SK-N-DZ (cell line): Measurements from ENCODE around the gene SS18L1.

Source experiments
- DNase-seq: peaks from one replicate; pipeline ENCODE4 v3.0.0-alpha.2; 2015; ENCODE audit warnings: low spot score

The SS18L1 gene

DNA sequence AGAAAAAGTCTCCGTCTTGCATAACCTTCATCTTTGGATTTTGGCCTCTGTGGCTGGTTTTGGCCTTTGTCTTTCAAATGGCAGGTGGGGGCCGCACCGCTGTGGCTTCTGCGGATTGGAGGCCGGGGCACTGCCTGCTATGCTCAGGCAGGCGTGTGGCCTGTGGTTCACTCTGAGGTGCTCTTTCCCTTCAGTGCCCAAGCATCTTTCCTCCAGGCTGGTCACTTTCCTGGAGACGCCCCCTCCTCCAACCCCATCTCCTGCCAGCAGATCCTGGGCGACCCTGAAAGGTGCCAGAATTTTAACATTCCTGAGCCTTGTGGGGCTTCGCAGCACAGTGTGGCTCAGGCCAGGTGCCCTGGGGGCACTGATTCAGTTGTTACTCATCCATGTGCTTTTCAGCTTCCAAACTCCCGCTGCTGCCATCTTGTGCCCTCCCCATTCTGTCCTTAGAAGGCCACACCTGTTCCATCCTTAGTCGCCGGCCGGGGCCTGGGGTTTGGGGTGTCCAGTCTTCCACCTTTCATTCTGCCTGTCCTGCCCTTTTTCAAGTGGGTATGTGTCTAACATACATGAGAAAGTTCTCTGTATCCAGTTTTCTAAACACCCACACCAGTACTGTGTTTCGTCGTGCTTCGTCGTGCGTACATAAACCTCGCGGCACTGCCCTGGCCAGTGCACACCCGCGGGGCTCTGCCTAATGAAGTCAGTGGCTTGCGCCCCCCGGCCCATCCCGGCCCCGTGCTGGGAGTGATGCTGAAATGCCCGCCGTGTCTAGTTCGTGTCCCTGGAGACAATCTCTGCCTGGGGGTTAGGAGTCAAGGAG, 12.1 kb downstream of the SS18L1 start:
- DNase-seq: no peak

DNA sequence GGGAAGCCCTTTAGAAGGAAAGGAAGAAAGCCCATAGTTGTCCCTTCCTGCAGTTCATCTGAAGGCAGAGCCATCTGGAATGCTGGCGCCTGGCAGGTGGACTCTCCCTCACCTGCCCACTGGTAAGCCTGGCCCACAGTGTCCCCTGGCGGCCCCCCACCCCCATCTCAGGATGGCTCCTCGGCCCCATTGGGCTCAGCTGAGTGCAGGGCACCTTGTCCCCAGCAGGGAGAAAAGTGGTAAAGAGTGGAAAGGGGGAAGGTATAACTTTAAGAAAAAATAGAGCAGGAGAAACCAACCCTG, 12.6 kb downstream of the SS18L1 start:
- no peak for DNase-seq

DNA sequence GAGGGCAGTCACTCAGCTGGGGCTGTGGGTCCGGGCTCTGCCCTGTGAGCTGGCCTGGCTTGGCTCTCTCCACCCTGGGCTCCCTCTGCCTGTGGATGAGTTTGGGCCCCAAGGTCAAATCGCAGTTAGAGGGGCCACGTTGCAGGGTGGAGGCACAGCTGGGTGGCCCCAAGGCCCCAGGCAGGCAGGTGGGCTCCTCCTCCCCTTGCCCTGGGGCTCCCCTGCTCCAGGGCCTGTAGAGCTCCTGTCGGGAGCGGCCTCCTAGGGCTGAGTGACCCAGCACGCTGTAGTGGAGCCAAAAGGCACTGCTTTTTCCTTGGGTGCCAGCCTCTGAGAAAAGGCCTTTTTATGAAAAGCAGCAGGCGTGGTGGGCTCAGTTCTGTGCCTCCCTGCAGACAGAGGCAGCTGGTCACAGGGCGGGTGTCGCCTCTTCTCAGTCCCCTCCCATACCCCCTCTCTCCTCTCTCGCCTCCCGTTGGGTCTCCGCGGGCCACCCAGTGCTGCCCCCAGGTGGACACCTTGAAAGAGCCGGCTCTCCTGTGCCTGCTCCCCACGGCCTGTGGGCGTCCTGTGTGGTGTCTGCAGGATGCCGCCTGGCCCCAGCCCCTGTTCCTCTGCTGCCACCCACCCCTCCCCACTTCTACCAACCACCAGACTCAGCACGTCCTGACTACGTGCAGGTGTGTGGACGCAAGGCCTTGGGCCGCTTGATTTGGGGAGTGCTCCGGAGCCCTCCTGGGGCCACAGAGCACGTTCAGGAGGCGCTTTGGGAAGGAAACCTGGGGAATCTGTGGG, 13.2 kb downstream of the SS18L1 start:
- peak; percentile 86 for DNase-seq

DNA sequence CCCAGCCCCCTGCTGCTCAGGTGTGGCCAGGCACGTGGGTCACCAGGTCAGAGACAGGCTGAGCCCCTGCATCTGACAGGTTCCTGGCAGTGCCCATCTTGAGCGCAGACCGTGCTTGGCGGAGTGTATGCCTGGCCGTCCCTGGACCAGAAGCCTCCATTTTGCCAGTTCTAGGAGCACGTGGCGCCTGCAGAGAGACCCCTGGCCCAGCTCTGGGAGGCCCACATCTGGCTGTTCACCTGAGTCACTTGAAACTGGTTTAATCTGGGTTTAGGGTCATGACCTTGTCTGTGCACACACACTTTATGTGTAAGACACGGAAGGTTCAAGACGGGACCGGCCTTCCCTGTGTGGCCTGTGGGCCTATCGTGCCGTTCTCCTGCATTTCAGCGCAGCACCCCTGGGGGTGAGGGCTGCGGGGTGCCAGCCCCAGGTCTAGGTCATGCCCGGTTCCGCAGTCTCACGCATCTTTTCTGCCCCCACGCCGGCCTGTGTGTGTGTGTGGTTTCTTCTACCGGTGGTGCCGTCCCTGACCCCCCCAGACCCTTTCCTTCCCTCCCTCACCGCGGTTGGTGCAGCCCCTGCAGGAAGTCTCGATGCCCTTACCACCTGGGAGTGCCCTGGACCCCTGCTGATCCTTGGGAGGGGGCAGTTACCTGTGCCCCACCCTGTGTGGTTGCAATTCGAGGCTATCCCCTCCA, 14.0 kb downstream of the SS18L1 start:
- DNase-seq: no peak

DNA sequence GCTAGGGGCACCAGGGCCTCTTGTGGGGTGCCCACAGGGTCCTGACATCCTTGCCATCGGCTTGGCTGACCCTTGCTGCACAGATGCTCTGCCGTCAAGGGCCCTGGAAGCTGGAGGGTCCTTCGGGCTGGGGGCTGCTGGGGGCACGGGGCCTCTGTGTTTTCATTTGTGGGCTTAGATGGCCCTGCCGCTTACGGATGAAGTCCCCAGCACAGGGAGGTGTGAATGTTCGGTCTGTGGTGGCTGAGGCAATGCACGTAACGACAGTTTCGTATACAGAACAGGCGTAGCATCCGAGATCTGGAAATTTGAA, 14.5 kb downstream of the SS18L1 start:
- no peak for DNase-seq

DNA sequence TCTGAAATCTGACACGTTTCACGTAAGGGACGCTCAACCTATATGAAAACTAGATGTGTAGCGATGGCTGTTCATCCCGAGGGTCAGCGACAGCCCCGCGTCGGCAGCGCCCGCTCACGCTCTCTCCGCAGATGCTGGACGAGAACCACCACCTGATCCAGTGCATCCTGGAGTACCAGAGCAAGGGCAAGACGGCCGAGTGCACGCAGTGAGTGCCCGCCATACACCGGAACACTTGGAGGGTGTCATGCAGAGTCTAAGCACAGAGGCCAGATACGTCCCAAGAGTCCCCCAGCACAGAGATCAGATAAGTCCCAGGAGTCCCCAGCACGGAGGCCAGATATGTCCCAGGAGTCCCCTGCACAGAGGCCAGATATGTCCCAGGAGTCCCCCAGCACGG, 15.0 kb downstream of the SS18L1 start:
- DNase-seq: no peak

DNA sequence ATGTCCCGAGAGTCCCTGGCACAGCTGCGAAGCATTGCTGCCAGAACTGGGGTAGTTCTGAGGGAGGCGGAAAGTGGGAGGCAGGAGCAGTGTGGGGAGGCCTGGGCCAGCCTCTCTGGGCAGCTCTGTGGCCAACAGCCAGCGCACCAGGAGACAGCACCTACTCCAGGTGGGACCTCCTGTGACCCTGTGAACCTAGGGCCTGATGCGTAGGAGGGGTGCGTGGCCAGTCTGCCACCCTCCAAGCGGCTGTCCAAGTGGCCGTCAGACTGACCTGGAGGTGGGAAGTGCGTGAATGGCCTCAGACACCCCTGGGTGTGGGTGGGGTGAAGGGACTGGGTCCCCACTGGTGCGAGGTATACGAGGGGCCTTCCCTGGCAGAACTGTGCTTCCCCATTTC, 15.5 kb downstream of the SS18L1 start:
- DNase-seq: no peak

DNA sequence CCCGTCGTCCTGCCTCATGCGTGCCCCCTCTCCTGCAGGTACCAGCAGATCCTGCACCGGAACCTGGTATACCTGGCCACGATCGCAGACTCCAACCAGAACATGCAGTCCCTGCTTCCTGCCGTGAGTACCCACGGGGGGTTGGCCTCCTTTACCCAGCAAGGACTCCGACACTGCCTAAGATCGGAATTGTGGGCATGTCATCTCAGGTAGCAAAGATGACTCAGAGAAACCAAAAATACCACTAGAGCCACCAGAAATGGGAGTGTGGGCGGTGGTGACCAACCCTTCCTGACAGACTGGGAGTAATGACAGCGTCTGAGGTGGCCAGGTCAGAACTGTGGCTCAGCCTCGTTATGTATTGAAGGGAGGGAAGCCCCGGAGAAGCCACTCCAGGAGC, 16.3 kb downstream of the SS18L1 start:
- DNase-seq: no peak

DNA sequence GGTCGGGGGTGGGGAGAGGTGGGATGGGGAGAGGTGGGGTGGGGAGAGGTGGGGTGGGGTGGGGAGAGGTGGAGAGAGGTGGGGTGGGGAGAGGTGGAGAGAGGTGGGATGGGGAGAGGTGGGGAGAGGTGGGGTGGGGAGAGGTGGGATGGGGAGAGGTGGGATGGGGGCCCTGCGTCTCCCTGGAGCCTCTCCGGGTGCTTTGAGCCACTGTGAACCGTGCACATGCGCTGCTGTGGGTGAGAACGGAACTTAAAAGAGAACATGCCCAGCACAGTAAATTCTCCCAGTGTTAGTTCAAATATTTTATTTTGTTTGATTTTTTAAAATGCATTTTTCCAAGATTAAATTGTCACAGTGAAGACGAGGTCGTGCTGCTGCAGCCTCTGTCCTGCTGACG, 16.7 kb downstream of the SS18L1 start:
- no peak for DNase-seq

DNA sequence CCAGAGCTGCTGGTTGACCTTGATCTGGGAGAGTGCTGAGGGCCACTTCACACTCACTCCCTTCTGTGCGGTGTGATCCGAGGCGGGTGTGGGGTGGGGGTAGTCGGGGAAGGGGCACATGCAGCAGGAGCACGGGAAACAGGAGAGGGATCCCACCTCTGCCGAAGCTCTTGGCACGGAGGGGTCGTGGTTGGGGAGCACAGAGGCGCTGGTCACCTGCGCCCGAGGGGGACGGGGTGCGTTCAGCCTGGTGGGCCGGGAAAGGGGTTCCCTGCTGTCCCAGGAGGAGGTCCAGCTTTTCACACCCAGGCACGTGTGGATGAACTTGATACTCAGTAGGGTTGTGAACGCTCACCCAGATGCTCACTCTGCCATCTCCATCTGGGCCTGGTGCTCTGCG, 17.3 kb downstream of the SS18L1 start:
- no peak for DNase-seq

DNA sequence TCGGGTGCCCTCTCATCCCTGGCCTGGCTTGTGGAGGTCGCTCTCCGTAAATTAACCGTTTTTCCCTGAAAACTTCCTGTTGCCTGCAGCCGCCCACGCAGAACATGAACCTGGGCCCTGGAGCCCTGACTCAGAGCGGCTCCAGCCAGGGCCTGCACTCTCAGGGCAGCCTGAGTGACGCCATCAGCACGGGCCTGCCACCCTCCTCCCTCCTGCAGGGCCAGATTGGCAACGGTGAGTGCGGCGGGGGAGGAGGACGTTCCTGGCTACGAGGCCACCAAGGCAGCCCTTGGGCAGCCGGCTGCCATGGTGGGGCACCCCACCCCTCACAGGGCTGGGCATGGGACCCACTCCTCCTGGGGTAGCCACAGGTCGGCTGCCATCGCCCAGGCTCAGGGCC, 17.8 kb downstream of the SS18L1 start:
- DNase-seq: no peak

DNA sequence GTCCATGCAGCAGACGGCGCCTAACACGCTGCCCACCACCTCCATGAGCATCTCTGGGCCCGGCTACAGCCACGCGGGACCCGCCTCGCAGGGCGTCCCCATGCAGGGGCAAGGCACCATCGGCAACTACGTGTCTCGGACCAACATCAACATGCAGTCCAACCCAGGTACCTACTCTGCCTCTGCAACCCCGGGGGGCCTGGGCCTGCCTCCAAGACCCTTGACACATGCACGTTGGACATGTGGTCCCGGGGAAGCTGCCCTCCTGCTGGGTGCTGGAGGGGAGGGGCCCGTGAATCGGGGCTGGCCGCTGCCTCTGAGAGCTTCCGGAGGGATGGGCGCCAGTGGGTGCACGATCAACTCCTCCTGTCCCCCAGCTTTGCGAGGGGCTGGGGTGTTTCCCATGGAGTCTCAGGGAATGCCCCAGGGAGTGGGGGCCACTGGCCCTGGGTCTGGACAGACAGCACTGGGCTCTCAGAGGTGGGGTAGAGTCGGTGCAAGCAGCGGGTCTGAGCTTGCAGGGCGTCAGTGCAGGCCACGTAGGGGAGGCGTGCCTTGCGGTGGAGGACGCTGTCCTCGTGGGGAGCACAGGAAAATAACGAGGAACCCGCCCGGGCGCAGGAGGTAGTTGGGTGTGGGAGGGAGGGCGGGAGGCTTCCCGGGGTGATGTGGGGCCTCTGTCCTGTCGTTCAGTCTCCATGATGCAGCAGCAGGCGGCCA, 19.4 kb downstream of the SS18L1 start:
- no peak for DNase-seq

DNA sequence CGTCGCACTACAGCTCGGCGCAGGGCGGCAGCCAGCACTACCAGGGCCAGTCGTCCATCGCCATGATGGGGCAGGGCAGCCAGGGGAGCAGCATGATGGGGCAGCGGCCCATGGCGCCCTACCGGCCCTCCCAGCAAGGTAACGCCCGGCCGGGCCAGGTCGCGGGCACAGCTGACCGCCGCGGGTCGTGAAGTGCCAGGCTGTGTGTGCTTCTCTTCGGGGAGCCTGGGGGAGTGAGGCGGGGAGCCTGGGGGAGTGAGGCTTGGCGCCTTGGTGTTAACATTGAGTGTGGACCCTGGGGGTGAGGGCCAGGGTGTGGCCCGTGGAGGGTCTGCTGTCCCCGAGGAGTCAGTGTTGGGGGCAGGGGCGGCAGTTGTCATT, 19.9 kb downstream of the SS18L1 start:
- no peak for DNase-seq

DNA sequence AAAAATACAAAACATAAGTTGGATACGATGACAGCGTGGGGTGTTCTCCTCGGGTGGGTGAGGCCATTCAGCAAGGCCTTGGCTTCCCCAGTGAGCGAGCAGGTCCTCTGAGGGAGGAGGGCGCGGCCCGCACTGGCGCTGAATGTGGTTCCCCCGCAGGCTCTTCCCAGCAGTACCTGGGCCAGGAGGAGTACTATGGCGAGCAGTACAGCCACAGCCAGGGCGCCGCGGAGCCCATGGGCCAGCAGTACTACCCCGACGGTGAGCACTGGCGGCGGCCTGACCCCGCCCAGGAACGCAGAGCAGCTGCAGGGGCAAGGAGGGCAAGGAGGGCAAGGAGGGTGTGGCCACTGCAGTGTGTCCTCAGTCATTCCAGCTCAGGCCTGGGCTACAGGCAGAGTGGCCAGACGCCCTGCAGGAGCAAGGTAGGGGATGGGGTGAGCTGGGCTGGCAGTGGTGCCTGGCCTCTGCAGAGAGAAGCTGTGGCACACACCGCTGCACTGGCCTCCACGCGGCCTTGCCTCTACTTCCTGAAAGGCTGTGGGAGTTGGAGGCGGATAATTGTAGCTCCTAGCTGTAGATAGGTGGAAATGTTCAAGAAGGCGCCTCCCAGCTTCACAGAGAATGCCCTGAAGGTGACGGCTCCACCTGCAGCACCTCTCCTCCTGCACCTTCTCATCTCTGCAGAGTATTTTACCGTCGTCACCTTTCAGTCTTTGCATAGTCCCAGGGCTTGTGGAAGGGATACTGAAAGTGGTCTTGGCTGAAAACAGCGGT, 20.6 kb downstream of the SS18L1 start:
- DNase-seq: no peak

DNA sequence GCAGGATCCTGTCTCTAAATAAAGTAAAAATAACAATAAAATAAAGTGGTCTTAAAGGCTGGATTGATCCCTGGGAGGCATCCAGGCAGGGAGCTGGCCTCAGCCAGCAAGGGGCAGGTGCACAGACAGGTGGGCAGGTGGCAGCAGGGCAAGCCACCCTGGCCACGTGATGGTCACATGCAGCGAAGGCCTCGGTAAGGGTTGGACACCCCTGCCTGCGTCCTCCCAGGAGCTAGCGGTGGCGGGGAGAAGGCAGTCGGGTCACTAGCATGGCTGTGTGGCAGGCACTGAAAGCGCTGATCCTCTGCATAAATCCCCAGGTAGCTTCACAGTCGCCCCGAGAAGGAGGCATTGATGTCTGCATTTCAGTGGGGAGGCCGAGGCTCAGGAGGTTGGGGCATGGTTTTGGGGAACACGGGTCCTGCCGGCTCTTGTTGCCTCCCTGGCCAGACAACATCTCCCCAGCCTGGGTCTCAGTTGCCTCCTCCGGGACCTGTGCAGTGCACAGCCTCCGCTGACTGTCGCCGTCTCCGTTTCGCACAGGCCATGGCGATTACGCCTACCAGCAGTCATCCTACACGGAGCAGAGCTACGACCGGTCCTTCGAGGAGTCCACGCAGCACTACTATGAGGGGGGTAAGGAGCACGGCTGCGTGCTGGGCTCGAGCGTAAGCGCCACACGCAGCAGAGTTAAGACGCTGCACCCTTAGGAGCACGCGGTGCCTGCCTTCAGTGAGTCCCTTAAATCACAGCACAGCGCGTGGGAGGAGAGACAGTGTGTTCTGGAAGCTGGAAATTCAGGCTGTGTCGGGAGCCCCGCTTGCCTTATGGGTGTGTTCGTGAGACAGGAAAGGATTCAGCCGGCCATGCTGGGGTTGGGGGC, 21.6 kb downstream of the SS18L1 start:
- DNase-seq: no peak

DNA sequence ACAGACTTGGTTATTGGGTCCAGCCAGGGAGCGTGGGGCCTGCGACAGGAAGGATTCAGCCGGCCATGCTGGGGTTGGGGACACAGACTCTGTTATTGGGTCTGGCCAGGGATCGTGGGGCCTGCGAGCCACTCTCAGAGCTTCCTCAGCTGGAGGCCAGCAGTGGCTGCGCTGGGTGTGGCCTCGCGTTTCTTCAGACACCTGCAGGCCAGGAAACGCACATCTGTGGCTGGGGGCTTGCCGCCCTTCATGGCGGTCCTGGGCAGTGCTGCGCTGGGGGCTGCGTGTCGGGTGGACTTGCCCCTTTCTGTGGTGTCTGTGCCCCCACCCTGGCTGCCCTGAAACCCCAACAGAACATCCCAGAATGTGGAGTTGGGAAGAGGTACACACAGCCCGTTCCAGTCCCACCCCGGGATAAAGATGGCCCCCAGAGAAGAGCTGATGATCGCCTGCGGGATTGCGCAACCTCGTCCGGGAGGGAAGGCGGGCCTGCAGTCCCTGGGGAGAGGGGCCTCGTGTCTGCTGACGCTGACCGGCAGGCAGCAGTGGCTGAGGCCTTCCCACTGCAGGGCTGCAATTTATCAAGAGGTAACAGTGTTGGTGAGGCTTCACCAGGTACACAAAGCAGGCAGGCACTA, 22.3 kb downstream of the SS18L1 start:
- peak; percentile 85 for DNase-seq

DNA sequence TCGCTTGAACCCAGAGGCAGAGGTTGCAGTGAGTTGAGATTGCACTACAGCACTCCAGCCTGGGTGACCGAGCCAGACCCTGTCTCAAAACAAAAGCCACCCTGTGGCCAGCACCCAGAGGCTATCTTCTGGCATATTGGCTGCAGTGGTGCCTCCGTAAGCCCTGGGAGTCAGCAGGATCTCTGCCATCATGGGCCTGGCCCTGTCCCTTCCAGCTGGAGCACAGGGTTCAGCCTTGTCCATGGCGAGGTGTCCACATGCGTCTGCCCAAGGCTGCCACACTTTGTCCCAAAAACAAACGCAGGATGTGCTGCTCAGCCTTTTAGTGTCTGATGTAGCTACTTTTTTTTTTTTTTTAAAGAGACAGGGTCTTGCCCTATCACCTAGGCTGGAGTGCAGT, 23.9 kb downstream of the SS18L1 start:
- DNase-seq: no peak

DNA sequence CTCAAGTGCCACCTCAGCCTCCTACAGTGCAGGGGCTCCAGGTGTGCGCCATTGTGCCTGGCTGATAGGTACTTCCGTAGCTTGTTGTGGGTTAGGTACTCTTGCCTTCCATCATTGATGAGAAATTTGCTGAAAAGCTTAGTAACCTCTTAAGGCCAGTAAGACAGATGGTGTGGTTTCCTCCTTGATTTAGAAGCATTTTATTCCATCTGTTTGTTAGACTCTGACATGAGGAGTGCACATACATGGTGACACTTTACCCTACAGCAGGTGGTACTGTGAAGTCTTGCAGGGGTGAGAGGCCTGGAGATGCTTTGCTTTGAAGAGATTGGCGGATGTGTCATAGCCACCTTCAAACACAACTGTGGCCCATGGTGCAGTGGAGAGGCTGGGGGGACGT, 24.5 kb downstream of the SS18L1 start:
- DNase-seq: no peak

DNA sequence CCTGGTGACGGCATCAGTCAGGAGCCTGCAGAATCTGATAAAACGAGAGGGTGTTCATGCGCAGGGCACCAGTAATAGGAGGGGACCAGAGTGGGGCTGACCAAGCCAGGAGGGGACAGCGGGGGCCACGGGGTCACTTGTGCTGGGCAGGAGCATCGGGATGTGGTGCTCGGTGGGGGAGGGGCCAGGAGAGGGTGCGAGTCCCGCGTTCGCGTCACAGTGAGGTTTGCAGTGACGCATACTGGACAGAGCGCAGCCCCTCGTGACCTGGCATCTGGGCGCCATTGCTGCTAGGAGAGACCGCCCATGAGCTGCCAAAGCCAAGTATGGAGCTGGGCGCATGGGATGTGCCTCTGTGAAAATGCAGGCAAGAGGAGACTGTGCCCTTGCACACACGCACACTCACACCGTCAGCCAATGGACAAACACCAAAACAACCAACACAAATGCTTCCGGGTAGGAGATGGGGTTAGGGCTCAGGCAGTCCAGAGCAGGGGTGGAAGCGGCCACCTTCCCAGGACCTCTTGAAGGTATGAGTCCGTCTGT, 25.4 kb downstream of the SS18L1 start:
- DNase-seq: no peak

DNA sequence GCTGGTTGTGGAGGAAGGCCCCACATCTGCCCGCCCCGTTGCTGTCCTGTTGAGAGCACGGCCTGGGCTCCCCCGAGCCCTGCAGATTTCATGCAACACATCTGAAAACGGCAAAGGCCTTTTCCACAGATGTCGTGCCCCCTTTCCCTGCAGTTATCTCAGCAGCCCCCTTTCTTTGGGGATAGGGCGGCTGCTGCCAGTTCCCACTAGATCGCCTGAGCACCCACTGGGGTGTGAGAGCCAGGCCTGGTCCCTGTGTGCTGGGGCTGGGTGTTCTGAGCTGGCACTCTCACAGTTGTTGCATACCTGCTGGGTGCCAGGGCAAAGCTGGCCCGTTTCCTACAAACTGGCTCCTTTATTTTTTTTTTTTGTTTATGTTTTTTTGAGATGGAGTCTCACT, 27.0 kb downstream of the SS18L1 start:
- no peak for DNase-seq
